ENCODE measurements around the gene JAG2.
A peak's percentile ranks its signal among the peaks of the same experiment; 100 is the strongest.

The JAG2 gene

DNA sequence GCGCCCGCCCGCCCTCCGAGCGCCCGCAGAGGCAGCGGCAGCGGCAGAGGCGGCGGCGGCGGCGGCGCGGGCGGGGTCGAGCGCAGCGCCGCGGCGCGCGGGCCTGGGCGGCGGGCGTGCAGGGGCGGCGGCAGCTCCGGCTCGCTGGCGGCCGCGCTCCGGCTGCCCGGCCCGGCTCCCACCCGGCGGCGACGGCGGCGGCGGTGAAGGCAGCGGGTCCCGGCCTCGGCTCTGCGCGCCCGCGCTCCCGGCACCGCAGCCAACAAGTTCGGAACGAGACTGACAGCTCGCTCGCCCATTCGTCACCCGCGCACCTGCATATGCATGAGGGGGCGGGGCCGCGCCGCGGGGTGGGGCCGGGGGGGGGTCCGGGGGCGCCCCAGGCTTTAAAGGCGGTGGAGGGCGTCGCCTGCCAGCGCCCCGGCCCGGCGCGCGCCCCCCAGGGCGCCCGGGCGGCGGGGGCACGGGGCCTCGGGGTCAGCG lies at the start of gene JAG2:
JAG2 (minus strand) TSS at position 281 of the 483 bp plus-strand sequence. CDS start 356 bp downstream, outside the sequence.
- peak; percentile 22 for DNase-seq (ENCODE audit: low read depth)

DNA sequence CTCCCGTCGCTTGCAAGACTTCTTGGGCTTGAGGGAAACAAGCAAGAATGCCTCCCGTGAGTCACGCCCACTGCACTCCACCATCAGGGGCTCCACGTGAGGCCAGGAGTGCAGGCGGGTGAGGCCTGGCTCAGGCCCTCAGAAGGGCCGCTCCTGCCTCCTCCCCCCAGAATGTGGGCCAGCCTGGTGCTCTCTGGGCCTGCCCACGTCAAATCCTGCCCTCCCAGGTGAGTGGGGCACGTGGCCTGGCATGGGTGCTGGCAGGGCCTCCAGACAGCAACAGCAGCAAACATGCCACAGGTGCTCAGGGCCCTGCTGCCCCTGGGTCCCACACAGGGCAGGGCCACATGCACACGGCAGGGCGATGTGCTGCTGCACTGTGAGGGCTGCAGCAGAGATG lies 49.2 kb upstream of the JAG2 start:
- no peak for DNase-seq (ENCODE audit: low read depth)

DNA sequence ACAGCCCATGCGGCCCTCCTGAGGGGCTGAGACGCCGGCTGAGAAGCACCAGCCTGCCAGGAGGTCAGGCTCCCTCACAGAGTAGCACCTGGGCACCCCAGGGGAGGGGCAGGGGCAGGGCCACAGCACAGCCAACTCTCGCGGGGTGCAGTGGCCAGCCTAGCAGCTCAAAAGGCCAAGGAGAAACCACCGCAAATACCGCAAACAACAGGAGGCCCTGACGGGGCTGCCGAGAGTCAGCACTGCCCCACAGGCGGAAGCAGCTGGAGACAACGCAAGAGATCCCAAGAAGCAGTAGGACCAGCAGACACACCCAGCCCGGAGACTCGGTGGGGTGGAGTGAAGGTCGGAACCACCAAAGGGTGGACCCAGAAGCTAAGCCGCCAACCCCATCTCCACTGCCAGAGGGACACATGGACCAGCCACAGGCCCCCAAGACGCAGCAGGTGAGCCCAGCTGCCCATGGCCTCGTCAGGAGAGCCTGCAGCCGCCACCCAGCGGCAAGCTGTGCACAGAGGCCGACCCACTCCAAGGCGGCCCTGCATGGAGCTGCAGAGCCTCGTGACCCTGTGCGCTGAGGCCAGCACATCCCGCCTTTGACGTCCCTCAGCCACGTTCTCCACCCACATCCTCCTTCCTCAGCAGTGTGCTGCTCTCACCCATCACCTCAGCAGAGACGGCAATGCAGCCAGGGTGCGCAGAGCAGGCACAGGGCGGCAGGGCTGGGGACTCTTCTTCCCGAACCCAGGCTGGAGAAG lies 48.1 kb upstream of the JAG2 start:
- DNase-seq (ENCODE audit: low read depth) = no peak

DNA sequence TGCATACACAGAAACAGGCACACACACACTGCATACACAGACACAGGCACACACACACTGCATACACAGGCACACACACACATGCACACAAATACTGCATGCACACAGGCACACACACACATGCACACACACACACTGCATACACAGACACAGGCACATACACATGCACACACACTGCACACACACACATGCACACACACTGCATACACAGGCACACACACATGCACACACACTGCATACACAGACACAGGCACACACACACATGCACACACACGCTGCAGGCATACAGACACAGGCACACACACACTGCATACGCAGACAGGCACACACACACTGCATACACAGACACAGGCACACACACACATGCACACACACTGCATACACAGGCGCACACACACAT lies 47.0 kb upstream of the JAG2 start:
- DNase-seq (ENCODE audit: low read depth) = no peak

DNA sequence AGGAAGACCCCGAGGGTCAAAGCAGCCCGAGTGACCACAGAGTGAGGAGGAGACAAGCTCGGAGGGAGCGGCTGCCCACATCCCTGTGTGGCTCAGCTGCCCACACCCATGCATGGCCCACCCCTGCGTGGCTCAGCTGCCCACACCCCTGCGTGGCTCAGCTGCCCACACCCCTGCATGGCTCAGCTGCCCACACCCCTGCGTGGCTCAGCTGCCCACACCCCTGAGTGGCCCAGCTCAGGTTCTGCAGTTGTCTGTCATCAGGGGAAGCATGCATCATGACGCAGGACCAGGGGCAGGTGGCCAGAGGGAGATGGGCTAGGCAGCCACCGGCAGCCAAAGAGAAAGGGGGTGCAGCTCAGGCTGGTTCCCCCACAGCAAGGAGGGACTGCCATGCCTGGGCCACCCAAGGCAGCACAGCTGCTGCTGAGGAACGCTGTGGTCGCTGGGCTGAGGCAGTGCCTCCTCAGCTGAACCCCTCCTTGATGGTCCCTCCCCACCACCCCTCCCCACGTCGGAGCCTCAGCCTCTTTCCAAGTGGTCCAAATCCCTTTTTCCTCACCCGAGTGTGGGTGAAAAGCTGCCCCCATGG lies 45.8 kb upstream of the JAG2 start:
- DNase-seq (ENCODE audit: low read depth) = no peak

DNA sequence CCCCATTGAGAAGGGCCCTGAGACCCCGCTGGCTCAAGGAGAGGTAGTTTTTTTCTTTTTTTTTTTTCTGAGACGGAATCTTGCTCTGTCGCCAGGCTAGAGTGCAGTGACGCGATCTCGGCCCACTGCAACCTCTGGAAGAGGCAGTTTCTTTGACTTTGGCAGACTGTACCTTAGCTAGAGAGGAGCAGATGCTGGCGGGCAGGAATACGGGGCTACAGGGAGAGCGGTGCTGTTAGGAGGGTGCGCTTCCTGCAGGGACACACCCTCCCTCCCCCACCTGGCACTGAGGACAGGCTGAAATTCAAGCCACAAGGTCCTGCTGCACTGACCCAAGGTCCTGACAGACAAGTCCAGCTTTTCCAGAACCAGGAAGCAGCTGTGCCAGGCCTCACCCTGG lies 44.8 kb upstream of the JAG2 start:
- no peak for DNase-seq (ENCODE audit: low read depth)

DNA sequence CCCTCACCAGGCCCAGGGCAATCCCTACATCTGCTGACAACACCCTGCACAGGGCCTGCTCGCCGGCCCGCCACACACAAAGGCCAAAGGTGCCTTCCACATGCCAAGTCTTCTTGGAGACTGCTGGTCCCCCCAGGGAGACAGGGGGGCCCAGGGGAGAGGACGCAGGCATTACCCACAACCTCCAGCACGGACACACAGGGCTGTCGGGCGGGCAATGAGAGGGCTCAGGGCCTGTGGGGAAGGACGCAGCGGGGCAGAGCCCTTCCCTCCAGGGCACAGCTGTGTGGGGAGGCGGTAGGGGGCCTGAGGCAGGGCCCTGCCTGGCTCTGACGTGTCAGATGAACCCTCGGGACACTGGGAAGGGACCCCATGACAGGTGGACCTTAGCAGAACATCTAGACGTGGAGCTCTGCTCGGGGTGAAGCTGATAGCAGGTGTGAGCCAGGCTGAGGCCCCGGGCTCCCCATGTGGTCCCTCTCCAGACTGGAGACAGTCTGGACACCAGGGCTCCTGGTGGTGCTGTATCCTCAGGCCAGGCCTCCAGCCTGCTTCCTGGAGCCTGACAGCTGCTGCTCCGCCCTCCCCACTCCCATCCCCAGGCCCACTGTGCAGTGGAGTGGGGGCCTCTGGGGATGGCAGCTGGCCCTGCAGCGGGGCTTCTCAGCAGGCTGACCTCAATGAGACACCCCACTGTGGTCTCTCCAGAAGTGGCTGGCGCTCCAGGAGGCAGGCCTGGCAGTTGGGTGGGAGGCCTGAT lies 44.1 kb upstream of the JAG2 start:
- DNase-seq (ENCODE audit: low read depth) = no peak

DNA sequence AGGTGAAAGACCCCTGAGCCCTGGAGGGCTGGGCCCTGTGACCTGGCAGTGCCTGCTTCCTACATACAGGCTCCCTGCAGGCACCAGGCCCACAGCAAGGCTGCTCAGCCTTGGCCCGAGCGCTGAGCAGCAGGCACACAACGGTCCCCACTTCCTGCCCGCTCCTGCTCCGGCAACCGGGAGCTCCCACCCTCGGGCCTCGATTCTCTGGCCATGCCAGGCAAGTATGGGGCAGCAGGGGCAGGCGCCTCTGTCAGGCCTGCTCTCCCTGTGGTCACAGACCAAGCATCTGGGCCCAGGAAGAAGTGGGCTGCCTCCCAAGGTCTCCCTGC lies 43.1 kb upstream of the JAG2 start:
- no peak for DNase-seq (ENCODE audit: low read depth)

DNA sequence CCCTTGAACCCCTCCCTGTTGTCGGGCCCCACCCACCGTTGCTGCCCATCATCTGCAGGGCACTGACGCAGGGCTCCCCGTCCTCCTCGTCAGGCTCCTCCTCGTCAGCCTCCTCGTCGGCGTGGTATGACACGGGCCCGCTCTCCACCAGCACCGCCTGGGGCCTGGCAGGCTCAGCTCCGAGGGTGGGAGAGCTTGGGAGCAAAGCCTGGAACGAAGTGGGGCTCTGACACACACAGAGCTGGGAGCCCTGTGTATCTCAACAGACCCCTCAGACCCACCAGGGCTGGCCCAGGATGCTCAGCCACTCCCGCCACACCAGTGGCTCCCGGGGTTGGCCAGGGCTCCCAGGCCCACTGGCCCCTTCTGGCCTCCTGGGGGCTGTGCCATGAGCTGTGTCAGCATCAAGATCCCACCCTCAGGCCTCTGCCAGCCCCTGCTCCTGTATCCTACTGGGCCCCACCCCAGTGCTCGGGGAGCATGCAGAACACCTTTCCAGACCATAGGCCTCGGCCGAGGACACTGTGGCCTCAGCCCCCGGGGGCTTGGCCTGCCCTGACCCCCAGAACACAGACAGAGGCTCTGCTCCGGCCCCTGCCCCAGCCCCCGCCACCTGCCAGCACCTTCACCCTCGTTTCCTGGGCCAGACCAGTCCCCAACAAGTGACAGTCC lies 42.6 kb upstream of the JAG2 start:
- no peak for DNase-seq (ENCODE audit: low read depth)

DNA sequence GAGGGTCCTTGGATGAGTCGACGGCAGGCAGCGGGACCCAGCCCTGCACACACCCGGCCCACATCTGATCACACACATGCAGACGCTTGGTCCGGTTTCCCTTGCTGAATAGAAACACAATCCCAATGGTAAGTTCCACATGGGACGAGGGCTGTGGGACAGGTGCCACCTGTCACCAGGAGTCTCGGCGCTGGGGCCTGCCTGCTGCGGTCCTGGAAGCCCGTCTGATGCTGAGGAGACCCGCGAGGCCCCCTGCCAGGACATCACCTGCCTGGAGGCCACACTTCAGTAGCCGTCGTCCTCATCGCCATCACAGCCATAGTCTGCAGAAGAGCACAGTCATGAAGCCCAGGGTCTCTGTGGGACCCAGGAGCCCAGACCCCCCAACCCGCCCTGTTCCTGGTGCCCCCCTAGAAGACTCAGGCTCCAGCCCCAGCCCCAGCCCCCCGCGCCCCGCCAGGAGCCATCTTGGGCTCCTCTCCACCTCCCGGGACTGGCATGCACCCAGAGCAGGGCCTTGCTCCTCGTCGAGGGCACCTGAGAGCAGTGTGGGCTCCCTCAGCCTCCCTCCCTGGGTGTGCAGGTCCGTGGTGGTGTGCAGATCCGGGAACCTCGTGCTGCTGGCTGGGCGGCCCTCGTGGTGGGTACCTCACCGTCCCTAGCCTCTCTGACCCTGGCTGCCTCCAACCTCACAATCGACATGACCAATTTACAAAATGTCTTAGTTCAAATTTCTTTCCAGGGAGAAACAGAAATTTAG lies 41.9 kb upstream of the JAG2 start:
- DNase-seq (ENCODE audit: low read depth) = no peak

DNA sequence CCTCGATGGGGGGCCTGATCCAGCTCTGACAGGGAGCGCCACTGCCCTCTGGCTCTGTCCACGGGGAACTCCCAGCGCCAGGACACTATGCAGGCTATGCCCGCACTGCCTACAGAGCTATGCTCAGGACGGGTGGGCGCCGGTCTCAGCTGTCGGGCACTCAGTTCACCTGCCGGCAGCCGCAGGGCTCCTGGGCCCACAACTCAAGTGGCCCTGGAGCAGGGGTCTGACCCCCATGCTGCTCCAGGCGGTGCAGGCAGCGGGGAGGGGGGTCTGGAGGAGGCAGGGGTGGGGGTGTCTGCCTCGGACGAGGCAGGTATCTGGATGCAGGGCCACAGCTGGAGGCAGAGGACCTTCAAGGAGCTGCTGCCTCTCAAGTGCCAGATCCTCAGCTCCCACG lies 41.1 kb upstream of the JAG2 start:
- DNase-seq (ENCODE audit: low read depth) = no peak

DNA sequence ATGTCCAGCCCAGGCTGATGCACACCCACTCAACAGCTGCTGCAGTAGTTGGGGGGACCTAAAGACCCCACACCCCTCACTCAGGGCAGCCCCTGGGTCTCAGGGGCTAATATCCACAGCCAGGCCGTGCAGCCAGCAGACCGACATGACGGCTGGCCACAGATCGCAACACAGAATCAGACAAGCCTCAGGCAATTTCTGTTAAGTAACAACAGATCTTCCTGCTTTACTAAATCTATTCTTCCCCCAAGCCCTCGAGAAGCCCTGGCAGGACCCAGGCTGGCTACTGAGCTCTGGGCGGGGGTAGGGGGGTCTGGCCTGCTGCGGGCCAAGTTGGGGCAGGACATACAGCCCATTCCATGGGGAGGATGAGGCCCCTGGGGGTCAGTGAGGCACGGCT lies 40.5 kb upstream of the JAG2 start:
- DNase-seq (ENCODE audit: low read depth) = no peak

DNA sequence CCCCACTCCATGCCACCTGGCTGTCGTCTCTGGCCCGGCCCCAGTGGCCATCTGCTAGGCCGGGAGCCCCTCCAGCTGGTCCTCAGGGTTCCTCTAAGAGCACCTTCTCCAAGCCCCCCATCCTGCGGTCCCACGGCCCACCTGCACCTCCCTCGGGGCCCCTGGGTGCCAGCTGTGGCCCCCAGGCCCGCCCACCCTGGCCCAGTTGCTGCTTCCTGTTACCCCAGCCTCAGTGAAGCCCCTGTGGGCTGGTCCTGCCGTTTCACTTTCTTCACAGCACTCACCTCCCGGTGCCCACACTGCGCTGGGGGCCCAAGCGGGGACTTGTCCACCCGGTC lies 40.1 kb upstream of the JAG2 start:
- no peak for DNase-seq (ENCODE audit: low read depth)

DNA sequence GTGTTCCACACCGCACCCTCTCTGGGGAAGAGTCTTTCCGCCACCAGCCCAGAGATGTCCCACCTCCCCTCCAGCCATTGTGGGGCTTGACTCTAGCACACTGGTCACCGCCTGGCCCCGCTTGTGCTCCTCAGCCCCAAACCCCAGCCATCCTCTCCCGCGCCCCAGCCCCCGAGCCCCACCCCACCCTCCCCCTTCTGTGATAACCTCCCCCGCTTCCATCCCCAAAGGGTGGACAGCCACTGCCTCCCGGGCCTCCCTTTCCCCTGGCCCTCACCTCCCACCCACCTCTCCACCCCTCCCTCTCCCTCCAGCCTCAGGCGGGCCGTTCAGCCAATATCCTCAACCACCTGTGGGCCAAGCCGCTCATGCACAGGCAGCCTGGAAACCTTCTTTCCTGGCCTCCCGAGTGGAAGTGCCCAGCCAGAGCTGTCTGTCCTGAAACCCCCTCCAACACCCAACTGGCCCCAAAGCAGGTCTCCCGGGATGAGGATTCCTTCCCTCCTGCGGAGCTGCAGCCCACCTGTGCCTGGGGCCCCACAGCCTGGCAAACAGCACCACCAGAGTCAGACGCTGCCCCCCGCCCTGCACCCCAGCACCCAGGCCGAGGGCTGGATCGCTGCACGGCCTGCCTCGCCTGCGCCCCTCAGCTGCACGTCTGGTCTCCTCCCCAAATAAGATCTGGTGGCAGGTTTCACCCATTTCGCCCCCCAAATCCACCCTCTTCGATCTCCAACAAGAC lies 39.6 kb upstream of the JAG2 start:
- DNase-seq (ENCODE audit: low read depth) = no peak

DNA sequence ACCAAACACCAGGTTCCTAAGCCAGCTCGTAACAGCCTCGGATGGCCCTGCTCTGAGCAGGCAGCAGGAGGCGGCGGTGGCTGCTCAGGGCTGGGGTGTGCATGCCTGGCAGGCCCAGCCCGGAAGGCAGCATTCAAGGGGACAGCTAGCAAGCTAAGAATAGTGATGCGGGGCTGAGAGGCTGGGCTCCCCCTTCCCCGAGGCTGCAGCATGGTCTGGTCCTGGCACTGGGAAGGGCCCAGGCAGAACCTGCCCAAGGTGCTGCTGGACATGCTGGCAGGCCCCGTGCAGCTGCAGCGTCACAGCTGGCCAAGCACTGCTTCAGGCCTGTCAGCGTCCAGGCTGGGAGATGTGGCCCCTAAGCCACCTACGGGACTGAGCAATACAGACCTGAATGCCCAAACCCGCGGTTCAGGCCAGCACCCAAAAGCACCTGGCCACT lies 38.9 kb upstream of the JAG2 start:
- no peak for DNase-seq (ENCODE audit: low read depth)

DNA sequence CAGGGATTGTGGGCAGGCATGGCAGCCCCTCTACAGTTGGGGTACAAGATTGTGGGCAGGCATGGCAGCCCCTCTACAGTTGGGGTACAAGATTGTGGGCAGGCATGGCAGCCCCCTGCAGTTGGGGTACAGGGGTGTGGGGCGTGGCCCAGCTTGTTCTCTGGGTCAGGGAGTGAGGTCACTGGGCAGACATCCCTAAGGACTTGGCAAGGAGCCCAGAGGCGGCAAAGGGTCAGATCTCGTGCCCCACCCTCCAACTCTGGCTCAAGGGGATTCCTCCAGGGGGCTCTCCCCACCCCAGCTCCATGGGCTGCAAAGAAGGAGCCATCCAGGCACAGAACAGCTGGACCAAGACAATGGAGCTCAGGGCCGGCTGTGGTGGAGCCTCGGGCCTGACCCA lies 38.3 kb upstream of the JAG2 start:
- DNase-seq (ENCODE audit: low read depth) = no peak

DNA sequence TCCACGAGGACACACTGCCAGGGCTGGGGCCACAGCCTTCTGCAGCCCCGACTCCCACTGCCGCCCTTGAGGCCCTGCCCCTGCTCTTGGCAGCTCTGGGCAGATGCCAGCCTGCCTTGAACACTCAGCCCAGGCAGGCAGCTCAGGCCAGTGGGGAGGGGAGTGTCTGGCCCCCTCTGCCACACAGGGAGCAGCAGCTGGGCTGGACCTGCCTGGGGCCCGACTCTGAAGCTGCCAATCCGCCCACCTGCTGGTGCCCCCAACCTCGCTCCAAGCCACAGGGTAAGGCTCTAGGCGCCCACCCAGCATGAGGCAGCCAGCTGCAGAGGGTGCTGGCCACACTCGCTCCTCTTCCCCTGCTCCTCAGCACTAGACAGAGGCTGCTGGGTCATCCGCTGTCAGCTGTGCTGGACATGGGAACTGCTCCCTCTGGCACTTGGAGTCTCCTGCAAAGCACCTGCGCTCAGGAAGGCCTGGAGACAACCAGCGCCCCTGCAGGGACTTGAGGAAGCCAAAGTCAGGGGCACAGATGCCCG lies 37.2 kb upstream of the JAG2 start:
- DNase-seq (ENCODE audit: low read depth) = no peak

DNA sequence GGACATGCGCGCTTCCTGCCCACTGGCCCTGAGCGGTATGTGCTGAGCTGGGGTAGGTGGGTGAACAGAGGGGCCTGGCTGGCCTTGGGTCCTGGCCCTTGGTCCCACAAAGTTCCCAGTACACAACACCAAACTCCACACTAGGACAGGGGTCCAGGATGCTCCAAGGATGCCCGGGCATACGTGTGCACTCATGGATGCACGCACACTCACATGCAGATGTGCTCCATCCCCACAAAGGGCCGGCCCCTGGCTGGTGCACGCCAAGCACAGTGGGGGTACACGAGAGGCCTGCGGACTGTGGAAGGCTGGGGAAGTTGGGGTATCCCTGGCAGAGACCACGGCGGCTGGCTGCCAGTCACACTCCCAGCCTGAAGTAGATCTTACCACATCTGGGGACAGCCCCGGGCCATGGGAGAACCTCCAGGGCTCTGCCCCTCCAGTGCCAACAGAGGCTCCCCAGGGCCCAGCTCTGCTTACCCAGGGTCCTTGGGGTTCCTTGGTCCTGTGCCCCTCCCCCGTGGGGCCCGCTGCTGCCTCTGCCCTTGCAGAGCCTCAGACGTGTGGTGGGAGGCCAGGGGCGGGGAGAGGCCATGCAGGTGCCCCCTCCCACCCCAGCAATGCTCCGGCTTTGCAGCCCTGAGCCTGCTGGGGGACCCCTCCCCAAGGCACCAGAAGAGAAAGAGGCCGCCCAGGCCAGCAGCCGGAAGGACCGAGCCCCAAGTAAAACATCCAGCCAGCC lies 36.5 kb upstream of the JAG2 start:
- DNase-seq (ENCODE audit: low read depth) = no peak

DNA sequence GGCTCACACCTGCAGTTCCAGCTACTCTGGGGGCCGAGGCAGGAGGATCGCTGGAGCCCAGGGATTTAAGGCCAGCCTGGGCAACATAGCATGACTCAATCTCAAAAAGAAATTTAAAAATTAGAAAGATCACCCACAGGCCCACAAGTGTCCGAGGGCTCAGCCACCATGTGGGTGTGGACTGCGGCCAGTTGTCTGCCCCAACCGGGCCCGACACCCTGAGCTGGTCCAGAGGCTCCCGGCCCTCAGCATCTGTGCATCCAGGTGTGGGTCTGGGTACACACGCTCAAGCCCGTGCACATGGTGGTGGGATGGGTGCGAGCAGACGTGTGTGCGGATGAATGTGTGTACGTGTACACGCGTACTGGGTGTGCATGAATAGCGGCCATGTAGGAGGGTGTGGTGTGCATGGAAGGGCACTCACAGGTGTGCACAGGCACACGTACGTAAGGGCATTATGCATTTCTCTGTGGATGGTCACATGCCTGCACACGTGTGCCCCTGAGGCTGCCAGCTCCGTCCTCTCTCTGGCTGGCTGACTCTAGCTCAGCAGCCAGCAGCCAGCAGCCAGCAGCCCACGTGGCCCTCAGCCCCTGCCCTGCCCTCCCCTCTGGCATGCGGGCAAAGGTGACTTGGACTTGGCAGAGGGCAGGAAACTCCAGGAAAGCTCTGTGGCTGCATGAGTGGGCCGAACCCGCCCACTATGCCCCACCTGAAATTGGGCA lies 35.8 kb upstream of the JAG2 start:
- no peak for DNase-seq (ENCODE audit: low read depth)

DNA sequence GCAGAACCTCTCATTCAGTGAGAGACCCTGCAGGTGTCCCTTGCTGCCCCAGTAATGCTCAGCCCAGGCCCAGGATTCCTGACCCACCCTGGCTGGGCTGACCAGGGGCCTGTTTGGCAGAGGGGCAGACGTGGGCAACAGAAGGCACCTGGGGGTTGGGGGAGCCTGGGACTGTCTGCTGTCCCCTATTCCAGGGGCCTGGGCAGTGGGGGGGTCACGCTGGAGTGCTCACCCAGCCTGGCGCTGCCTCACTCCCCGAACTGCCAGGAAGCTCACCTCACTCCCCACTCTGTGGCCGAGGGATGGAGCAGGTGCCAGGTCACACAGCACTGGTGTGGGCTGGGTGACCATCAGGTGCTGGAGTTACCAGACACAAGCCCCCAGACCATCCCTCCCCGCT lies 35.1 kb upstream of the JAG2 start:
- no peak for DNase-seq (ENCODE audit: low read depth)
